ENCODE results near the gene TMEM145. TPM values are rescaled to one million over a fixed set of nuclear protein-coding genes. Genes with fewer than 3 reads are reported as not detected.

The TMEM145 gene
- total RNA-seq, 1 donor: not detected

- DNase-seq (ENCODE audit: low read depth): no peak
- TF ChIP-seq, protein P1, sequence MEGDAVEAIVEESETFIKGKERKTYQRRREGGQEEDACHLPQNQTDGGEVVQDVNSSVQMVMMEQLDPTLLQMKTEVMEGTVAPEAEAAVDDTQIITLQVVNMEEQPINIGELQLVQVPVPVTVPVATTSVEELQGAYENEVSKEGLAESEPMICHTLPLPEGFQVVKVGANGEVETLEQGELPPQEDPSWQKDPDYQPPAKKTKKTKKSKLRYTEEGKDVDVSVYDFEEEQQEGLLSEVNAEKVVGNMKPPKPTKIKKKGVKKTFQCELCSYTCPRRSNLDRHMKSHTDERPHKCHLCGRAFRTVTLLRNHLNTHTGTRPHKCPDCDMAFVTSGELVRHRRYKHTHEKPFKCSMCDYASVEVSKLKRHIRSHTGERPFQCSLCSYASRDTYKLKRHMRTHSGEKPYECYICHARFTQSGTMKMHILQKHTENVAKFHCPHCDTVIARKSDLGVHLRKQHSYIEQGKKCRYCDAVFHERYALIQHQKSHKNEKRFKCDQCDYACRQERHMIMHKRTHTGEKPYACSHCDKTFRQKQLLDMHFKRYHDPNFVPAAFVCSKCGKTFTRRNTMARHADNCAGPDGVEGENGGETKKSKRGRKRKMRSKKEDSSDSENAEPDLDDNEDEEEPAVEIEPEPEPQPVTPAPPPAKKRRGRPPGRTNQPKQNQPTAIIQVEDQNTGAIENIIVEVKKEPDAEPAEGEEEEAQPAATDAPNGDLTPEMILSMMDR (IDR thresholded peaks at IDR 0.05; ENCODE audit: insufficient read depth, low read length): no peak
- no peak overlapping the region for H3K4me3 ChIP-seq (ENCODE audit: low read depth, low read length)
Measured at GRCh38 chr19:42323852-42324654, 10.9 kb downstream of the TMEM145 start.

GRCh38 chr19:42324655-42325307 is 11.7 kb downstream of the TMEM145 start:
- no peak for DNase-seq (ENCODE audit: low read depth)
- no peak overlapping the region for H3K4me3 ChIP-seq (ENCODE audit: low read depth, low read length)
- TF ChIP-seq, protein P1 (IDR thresholded peaks at IDR 0.05; ENCODE audit: insufficient read depth, low read length): no peak

- TF ChIP-seq, protein P1 (IDR thresholded peaks at IDR 0.05; ENCODE audit: insufficient read depth, low read length): peak; percentile 87
- peak; percentile 99 for DNase-seq (ENCODE audit: low read depth)
- H3K4me3 ChIP-seq (ENCODE audit: low read depth, low read length): peak within 1 kb of the TSS; percentile 86
Measured at GRCh38 chr19:42325308-42325895, 12.3 kb downstream of the TMEM145 start, which contains the start of gene MEGF8. Gene MEGF8, plus strand, starts transcription at chr19:42325635. Its CDS starts 609 bp downstream, at chr19:42326244.

- no peak for DNase-seq (ENCODE audit: low read depth)
- TF ChIP-seq, protein P1 (IDR thresholded peaks at IDR 0.05; ENCODE audit: insufficient read depth, low read length): no peak
Measured at GRCh38 chr19:42325896-42326771, 13.0 kb downstream of the TMEM145 start.

DNA sequence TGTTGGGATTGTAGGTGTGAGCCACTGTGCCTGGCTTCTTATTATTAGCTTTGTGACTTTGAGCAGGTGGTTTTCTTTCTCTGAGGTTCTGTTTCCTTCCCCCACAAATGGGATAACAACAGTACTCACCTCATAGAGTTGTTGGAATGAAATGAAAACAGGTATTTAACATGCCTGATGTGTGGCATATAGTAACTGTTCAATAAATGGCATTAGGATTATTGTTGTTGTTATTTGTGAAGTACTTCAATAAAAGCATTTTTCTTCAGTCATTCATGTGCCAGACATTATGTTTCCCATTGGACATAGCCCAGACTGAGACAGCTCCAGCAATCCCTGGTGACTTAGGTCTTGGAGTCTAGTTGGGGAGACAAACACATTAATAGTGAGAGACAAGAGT is 13.9 kb downstream of the TMEM145 start:
- DNase-seq (ENCODE audit: low read depth): no peak
- H3K4me3 ChIP-seq (ENCODE audit: low read depth, low read length): peak overlapping the region; percentile 32
- TF ChIP-seq, protein P1 (IDR thresholded peaks at IDR 0.05; ENCODE audit: insufficient read depth, low read length): no peak

More at GRCh38 chr19:42325896-42326771, 13.0 kb downstream of the TMEM145 start:
- peak overlapping the region; percentile 86 for H3K4me3 ChIP-seq (ENCODE audit: low read depth, low read length)

- DNase-seq (ENCODE audit: low read depth): no peak
- TF ChIP-seq, protein P1 (IDR thresholded peaks at IDR 0.05; ENCODE audit: insufficient read depth, low read length): no peak
- H3K4me3 ChIP-seq (ENCODE audit: low read depth, low read length): peak overlapping the region; percentile 10
Measured at GRCh38 chr19:42327381-42327780, 14.3 kb downstream of the TMEM145 start.
